Fibroblast of pulmonary artery (primary cell): ENCODE results near the gene MACROD2.

ENCODE experiments used
- DNase-seq: peaks from one replicate; pipeline ENCODE4 v3.0.0-alpha.2; 2010; ENCODE audit warnings: low read depth
- H3K4me3 ChIP-seq: replicated peaks from 2 replicates; pipeline ENCODE4 v1.5.1; 2011; ENCODE audit warnings: low read depth, mild to moderate bottlenecking, control low read depth, low read length, moderate library complexity
- TF ChIP-seq, protein P1 (sequence below): IDR thresholded peaks from 2 replicates; pipeline ENCODE4 v1.5.1; 2011; ENCODE audit warnings: mild to moderate bottlenecking, control low read depth, low read length, inconsistent platforms; ENCODE audit errors: missing control alignments

Gene MACROD2

GRCh38 chr20:15561070-15561569 lies 1565.8 kb downstream of the MACROD2 start:
- no peak for DNase-seq

GRCh38 chr20:15561707-15562404 lies 1566.5 kb downstream of the MACROD2 start:
- no peak overlapping the region for H3K4me3 ChIP-seq
- no peak for DNase-seq
- TF ChIP-seq, protein P1, sequence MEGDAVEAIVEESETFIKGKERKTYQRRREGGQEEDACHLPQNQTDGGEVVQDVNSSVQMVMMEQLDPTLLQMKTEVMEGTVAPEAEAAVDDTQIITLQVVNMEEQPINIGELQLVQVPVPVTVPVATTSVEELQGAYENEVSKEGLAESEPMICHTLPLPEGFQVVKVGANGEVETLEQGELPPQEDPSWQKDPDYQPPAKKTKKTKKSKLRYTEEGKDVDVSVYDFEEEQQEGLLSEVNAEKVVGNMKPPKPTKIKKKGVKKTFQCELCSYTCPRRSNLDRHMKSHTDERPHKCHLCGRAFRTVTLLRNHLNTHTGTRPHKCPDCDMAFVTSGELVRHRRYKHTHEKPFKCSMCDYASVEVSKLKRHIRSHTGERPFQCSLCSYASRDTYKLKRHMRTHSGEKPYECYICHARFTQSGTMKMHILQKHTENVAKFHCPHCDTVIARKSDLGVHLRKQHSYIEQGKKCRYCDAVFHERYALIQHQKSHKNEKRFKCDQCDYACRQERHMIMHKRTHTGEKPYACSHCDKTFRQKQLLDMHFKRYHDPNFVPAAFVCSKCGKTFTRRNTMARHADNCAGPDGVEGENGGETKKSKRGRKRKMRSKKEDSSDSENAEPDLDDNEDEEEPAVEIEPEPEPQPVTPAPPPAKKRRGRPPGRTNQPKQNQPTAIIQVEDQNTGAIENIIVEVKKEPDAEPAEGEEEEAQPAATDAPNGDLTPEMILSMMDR = no peak

More at GRCh38 chr20:15561070-15561569, 1565.8 kb downstream of the MACROD2 start:
- TF ChIP-seq, protein P1 = no peak
- no peak overlapping the region for H3K4me3 ChIP-seq

- TF ChIP-seq, protein P1 = no peak
- no peak overlapping the region for H3K4me3 ChIP-seq
- no peak for DNase-seq
Observed at GRCh38 chr20:15563836-15564235, 1568.5 kb downstream of the MACROD2 start.

- H3K4me3 ChIP-seq = no peak overlapping the region
- TF ChIP-seq, protein P1 = no peak
- DNase-seq = no peak
Observed at GRCh38 chr20:15564981-15565380, 1569.7 kb downstream of the MACROD2 start.

DNA sequence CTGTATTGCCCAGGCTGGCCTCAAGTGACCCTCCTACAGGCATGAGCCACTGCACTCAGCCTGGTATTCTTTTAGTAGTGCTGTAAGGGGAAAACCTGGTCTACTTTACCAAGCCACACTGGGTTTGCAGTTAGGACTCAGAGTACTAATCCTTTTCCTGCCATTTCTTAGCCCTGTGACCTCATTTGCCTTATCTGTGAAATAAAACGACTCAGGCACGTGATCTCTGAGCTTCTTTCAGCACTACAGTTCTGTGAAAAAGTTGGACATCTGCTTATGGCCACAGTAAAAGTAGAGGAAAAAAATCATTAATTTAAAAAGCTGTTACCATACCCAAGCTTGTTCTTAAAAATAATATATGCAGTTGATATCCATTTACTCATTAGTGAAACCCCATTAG lies 1570.5 kb downstream of the MACROD2 start:
- no peak for DNase-seq
- TF ChIP-seq, protein P1 = no peak
- H3K4me3 ChIP-seq = no peak overlapping the region

DNA sequence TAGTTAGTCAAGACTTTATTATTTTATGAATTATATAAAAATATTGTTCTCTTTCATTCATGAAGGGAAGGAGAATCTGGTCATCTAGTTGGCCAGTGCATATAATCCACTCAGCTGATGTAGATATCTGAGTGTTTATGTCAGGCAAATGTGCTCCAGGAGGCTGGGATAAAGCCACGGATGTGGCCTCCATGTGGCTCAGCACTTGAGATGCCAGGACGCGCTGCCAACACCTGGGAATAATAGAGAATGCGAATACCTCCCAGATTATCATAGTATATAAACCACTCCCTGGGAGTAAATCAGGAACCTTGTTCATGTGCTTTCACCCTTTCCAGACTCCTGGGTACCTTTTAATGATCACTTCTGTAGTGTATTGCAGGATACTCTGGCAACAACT lies 1571.9 kb downstream of the MACROD2 start:
- no peak overlapping the region for H3K4me3 ChIP-seq
- DNase-seq = no peak
- TF ChIP-seq, protein P1 = no peak

GRCh38 chr20:15570156-15570555 lies 1574.8 kb downstream of the MACROD2 start:
- TF ChIP-seq, protein P1 = no peak

More at GRCh38 chr20:15570156-15570555, 1574.8 kb downstream of the MACROD2 start:
- H3K4me3 ChIP-seq = no peak overlapping the region
- DNase-seq = no peak
